Measurements from ENCODE around the gene LRSAM1.

Gene LRSAM1

DNA sequence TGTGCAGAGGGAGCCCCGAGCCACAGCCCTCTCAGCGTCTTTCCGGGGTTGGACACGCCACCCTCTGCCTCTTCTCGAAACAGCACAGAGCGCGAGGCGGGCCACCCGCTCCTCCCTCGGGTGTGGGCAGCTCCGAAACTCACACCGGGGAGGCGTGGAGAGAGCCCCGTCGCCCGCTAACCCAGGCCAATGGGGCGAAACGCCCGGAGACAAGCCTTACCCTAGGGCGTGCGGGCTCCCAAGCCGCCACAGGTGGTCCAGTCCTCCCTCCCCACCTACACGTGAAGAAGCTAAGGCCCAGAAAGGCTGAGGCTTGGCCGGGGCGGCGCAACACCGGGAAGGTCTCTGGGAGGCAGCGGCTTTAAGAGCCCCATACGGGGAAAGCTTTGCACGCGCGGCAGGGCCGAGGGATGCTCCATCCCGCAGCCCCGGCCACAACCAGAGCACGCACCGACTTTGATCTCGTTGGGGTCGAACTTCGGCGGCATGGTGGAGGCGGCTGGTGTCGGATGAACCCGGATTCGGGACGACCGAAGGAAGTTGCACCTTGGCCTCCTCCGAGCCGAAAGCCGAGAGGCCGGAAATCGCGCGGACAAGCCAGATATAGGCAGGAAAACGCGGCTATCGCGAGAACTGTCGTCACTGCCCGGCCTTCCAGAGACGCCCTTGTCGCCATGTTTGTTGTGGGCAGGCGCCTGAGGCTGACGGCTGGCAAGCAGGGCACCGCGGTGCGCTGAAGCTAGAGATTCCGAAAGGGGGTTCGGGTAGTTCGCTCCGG is at the start of gene LRSAM1, which contains the start of gene RPL12:
Gene LRSAM1, plus strand, starts transcription at position 681 of the 778 bp plus-strand sequence. CDS start 3,018 bp downstream, outside the sequence.
Gene RPL12, minus strand, starts transcription at position 577 of the 778 bp plus-strand sequence. Its CDS starts 89 bp downstream, at position 488.
- peak; percentile 89 for DNase-seq (ENCODE audit: low spot score)

DNA sequence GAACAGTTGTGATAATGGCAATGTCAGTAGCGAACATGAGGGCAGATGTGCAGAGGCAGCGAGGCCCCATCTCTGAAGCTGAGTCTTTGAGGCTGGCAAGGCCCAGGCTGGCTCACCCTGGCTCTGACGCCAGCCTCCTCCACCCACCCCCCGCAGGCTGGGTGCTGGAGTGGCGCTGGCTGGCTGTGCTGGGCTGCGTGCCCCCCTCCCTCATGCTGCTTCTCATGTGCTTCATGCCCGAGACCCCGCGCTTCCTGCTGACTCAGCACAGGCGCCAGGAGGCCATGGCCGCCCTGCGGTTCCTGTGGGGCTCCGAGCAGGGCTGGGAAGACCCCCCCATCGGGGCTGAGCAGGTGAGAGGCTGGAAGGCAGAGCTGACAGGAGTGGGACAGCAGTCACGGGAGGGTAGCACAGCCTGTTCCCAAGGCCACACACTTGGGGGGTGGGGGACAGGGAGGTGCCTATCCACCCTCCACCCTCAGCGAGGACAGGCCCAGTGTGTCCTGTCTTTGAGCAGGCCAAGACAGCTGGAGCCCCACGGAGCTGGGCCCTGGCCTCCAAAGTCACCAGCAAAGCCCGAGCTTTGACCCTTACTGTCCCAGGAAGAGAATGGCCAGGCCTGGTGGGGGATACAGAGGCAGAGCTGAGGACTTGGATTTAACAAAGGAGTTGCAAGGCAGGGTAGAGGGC is 48.8 kb upstream of the LRSAM1 start:
- no peak for DNase-seq (ENCODE audit: low spot score)

- DNase-seq (ENCODE audit: low spot score) = no peak
Measured at GRCh38 chr9:127403507-127404192, 47.7 kb upstream of the LRSAM1 start.

DNA sequence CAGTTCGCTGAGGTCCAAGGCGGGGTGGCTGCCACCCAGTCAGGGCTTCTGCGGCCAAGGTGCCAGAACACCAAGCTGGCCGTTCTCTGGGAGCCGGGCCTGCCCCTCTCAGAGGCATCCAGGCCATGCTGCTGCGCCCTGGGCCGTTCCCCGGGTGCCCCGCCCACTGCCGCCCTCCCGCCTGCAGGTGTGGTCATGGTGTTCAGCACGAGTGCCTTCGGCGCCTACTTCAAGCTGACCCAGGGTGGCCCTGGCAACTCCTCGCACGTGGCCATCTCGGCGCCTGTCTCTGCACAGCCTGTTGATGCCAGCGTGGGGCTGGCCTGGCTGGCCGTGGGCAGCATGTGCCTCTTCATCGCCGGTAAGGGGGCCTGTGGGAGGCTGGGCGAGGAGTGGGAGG is 46.7 kb upstream of the LRSAM1 start:
- no peak for DNase-seq (ENCODE audit: low spot score)

- no peak for DNase-seq (ENCODE audit: low spot score)
Measured at GRCh38 chr9:127405344-127406125, 45.8 kb upstream of the LRSAM1 start.

GRCh38 chr9:127406799-127407491 is 44.4 kb upstream of the LRSAM1 start:
- DNase-seq (ENCODE audit: low spot score) = no peak

- no peak for DNase-seq (ENCODE audit: low spot score)
Measured at GRCh38 chr9:127407492-127407843, 43.8 kb upstream of the LRSAM1 start.

GRCh38 chr9:127411122-127411521 is 40.2 kb upstream of the LRSAM1 start:
- DNase-seq (ENCODE audit: low spot score) = no peak

DNA sequence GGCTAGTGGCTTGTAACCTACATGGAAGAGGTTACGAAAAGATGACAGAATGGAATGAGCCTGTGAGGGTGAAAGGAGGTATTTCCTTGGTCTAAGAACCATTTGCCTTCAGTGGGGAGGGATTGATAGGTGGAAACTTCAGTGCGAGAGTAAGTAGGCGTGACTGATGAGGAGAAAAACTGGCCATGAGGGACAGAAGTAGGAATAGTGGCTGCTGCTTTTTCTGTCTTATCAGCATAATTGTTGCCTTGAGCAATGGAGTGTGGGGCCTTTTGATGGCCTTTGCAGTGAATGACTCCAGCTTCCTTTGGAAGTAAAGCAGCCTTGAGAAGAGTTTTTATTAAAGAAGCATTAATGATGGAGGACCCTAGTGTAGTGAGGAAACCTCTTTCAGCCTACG is 36.2 kb upstream of the LRSAM1 start:
- no peak for DNase-seq (ENCODE audit: low spot score)

DNA sequence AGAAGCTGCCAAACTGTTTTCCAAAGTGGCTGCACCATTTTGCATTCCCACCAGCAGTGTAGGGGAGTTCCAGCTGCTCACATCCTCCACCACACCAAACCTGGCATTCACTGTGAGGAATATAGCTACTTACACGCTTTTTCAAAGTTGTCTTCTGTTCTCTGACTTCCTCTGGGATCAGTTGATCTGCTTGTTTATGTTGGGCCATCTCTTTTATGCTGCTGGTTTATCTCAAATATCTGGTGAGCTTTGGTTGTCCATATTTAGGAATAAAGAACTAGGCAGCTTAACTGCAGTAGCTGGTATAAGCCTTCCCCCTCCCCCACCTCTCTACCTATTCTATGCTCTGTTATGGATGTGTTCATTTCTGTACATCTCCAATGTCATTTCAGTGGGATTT is 35.7 kb upstream of the LRSAM1 start:
- DNase-seq (ENCODE audit: low spot score) = no peak

- no peak for DNase-seq (ENCODE audit: low spot score)
Measured at GRCh38 chr9:127417131-127418036, 33.9 kb upstream of the LRSAM1 start.

GRCh38 chr9:127418037-127418471 is 33.3 kb upstream of the LRSAM1 start:
- DNase-seq (ENCODE audit: low spot score) = no peak

DNA sequence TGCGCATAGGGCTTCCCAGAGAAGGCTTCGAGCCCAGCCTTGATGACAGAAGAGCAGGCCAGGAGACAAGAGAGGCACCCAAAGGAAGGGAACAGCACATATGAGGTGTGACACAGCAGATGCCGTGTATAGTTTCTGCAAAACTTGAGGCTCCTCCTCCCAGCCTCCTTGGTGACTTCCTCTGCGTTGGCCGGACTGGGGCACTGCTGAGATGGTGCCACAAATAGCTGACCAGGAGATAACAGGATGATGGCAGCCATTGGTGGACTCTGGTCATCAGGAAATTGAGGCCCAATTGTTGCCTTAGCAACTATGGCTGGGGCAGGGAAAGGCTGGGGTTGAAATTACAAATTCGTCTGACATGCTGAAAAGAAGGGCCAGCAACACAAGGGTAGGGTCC is 32.0 kb upstream of the LRSAM1 start:
- DNase-seq (ENCODE audit: low spot score) = no peak

DNA sequence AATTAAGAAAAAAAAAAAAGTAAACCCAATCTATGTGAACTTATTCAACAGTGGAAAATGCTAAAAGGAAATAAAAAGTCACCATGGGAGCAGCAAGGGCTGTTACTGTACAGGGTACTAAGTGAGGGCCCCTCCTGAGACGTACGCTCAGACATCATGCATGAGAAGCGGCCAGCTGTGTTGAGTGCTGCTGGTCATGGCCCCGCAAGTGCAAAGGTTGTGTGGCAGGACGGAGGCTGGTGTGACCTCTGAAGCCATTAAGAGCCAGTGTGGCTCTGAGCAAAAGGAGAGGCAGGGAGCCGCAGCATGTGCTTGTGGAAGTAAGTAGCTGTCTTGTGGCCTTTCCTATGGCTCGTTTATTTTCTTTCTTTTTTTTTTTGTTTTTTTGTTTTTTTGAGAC is 30.3 kb upstream of the LRSAM1 start:
- no peak for DNase-seq (ENCODE audit: low spot score)

- no peak for DNase-seq (ENCODE audit: low spot score)
Measured at GRCh38 chr9:127422133-127422782, 29.1 kb upstream of the LRSAM1 start.

DNA sequence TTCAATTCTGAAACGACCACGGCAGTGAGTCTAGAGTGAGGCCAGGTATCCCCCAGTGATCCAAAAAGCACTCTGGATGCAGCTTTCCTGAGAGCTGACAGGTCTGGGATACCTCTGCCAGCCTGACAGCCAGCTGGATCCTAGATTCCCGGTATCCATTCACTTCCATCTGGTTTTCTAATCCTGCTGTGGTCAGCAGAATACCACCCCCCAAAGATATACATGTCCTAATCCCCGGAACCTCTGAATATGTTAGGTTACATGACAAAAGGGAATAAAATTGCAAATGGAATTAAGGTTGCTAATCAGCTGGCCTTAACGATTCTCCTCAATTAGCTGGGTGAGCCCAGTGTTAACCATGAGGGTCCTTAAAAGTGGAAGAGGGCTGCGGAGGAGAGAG is 28.5 kb upstream of the LRSAM1 start:
- DNase-seq (ENCODE audit: low spot score) = no peak

- DNase-seq (ENCODE audit: low spot score) = no peak
Measured at GRCh38 chr9:127423476-127423933, 27.8 kb upstream of the LRSAM1 start.

- DNase-seq (ENCODE audit: low spot score) = peak; percentile 92
Measured at GRCh38 chr9:127423934-127424675, 27.2 kb upstream of the LRSAM1 start, which contains the start of gene ZNF79. Gene ZNF79, plus strand, starts transcription at chr9:127424382. Its CDS starts 406 bp downstream, at chr9:127424788.

- DNase-seq (ENCODE audit: low spot score) = no peak
Measured at GRCh38 chr9:127424676-127424999, 26.7 kb upstream of the LRSAM1 start.
